PC-3 (cell line): ENCODE data around the gene GLTPD2. TPM values are rescaled to one million over a fixed set of nuclear protein-coding genes. Genes with fewer than 3 reads are reported as not detected.

Experiments used
- ATAC-seq: fragments of 200-7000 bp; cut with Tn5 transposase; 2 replicates; pipeline ENCODE4 v1.9.1; 2020; ENCODE audit warnings: mild to moderate bottlenecking, moderate library complexity
- BruUV-seq: library from RNA; stranded (reverse); fragments of 400-500 nt; replicated peaks from 2 replicates; lab custom pipeline; 2021; lab: Mats Ljungman, UMichigan
- CTCF ChIA-PET: fragments of 300-600 bp; sonication (Branson Sonifier 250); formaldehyde crosslinking; loops from one replicate; lab custom pipeline; 2022; ENCODE audit warnings: antibody characterized with exemption; lab: Charles Lee
- POLR2A ChIA-PET: fragments of 300-600 bp; sonication (Branson Sonifier 250); formaldehyde crosslinking; loops from one replicate; lab custom pipeline; 2022; ENCODE audit warnings: antibody characterized with exemption; ENCODE audit not compliant: unreplicated experiment; lab: Charles Lee
- DNase-seq: peaks from one replicate; pipeline ENCODE4 v3.0.0-alpha.2; 2015
- H2AFZ ChIP-seq: fragments of 300-600 bp; sonication (generic); 2 replicates; pipeline ENCODE4 v1.6.0; 2016; ENCODE audit warnings: antibody characterized with exemption, low read length
- H3F3A ChIP-seq: fragments of 300-600 bp; sonication (generic); one replicate; pipeline ENCODE4 v1.6.0; 2017; ENCODE audit warnings: antibody characterized with exemption, low read length, control low read depth, mild to moderate bottlenecking; ENCODE audit not compliant: unreplicated experiment
- H3K27ac ChIP-seq: fragments of 300-600 bp; sonication (generic); 2 replicates; pipeline ENCODE4 v1.5.1; 2016; ENCODE audit warnings: mild to moderate bottlenecking, low read length
- H3K27me3 ChIP-seq: fragments of 300-600 bp; sonication (generic); 2 replicates; pipeline ENCODE4 v1.6.1; 2016; ENCODE audit warnings: low read length, mixed read lengths
- H3K36me3 ChIP-seq: fragments of 300-600 bp; sonication (generic); 2 replicates; pipeline ENCODE4 v1.6.1; 2016; ENCODE audit warnings: low read depth, mixed run types, low read length, mixed read lengths
- H3K4me1 ChIP-seq: fragments of 300-600 bp; sonication (generic); 2 replicates; pipeline ENCODE4 v1.5.1; 2016; ENCODE audit warnings: low read length; ENCODE audit not compliant: insufficient read depth
- H3K4me2 ChIP-seq: fragments of 300-600 bp; sonication (generic); 2 replicates; pipeline ENCODE4 v1.6.0; 2016; ENCODE audit warnings: low read length
- H3K4me3 ChIP-seq: fragments of 300-600 bp; sonication (generic); 2 replicates; pipeline ENCODE4 v1.5.1; 2016; ENCODE audit warnings: mild to moderate bottlenecking, low read length, mixed read lengths
- H3K79me2 ChIP-seq: fragments of 300-600 bp; sonication (generic); 2 replicates; pipeline ENCODE4 v1.6.1; 2017; ENCODE audit warnings: low read length, mixed read lengths
- H3K9ac ChIP-seq: fragments of 300-600 bp; sonication (generic); 2 replicates; pipeline ENCODE4 v1.6.0; 2016; ENCODE audit warnings: mild to moderate bottlenecking, low read length
- H3K9me2 ChIP-seq: fragments of 300-600 bp; sonication (generic); replicated peaks from 2 replicates; pipeline ENCODE4 v1.6.1; 2016; ENCODE audit warnings: mixed run types, low read length, mixed read lengths
- H3K9me3 ChIP-seq: fragments of 300-600 bp; sonication (generic); 2 replicates; pipeline ENCODE4 v1.6.1; 2016; ENCODE audit warnings: low read length, mixed read lengths
- H4K20me1 ChIP-seq: fragments of 300-600 bp; sonication (generic); 2 replicates; pipeline ENCODE4 v1.6.1; 2016; ENCODE audit warnings: low read length, mixed read lengths
- CTCF ChIP-seq: fragments of 300-600 bp; sonication (generic); conservative IDR thresholded peaks from 2 replicates; pipeline ENCODE4 v1.5.1; 2017; ENCODE audit warnings: antibody characterized with exemption, low read depth, mild to moderate bottlenecking, low read length
- EZH2 ChIP-seq: fragments of 300-600 bp; sonication (generic); IDR thresholded peaks from one replicate; pipeline ENCODE4 v1.6.1; 2017; ENCODE audit warnings: antibody characterized with exemption, mild to moderate bottlenecking, low read length; ENCODE audit not compliant: unreplicated experiment
- EZH2phosphoT487 ChIP-seq: fragments of 300-600 bp; sonication (generic); IDR thresholded peaks from 2 replicates; pipeline ENCODE4 v1.6.1; 2018; ENCODE audit warnings: mild to moderate bottlenecking, antibody characterized with exemption, low read length, borderline replicate concordance
- intact Hi-C: fragments of 100-400 bp; cut with micrococcal nuclease; formaldehyde crosslinking; loops from 2 replicates; pipeline ENCODE4 v1.9.0; 2023
- total RNA-seq: library from RNA; depleted of rRNA; stranded (reverse); fragments of >200 nt; gene quantifications from 2 replicates; pipeline ENCODE4 v1.2.3, GENCODE V29; 2014

Gene GLTPD2
- total RNA-seq, 1 experiment from 2014 or later = not detected

- no peak overlapping the region for H2AFZ ChIP-seq
- ATAC-seq (no peak), DNase-seq (no peak)
- CTCF ChIA-PET = interaction anchor here (0.5 kb wide), 1 partner anchor 48 kb away, joined by 3 read pairs; no protein-coding TSS in a partner anchor
- H3K4me1 ChIP-seq = no peaks in the 10 kb centered on the region
- H3K79me2 ChIP-seq = no peaks in the 10 kb centered on the region
- no TSS peak for BruUV-seq
- H3K4me2 ChIP-seq = no peak overlapping the region
- no peaks in the 10 kb centered on the region for H3F3A ChIP-seq
- no peaks in the 10 kb centered on the region for H3K36me3 ChIP-seq
- no peak overlapping the region for H3K9ac ChIP-seq
- no peaks in the 10 kb centered on the region for H3K9me2 ChIP-seq
- POLR2A ChIA-PET = no interaction called here
- no peak overlapping the region for H3K27ac ChIP-seq
- H3K9me3 ChIP-seq = no peaks in the 10 kb centered on the region
- H3K4me3 ChIP-seq = no peak overlapping the region
- H4K20me1 ChIP-seq = no peaks in the 10 kb centered on the region
- intact Hi-C loops = no loop called here
- TF ChIP-seq CTCF (no peak), EZH2 (no peak), EZH2phosphoT487 (no peak)
- no peaks in the 10 kb centered on the region for H3K27me3 ChIP-seq
These were observed 40.1 kb upstream of the GLTPD2 start for GRCh38 chr17:4748686-4749085.

GRCh38 chr17:4750606-4751005, 38.2 kb upstream of the GLTPD2 start:
- intact Hi-C loops = no loop called here
- Histone ChIP-seq H3K9me2 (no peaks in the 10 kb centered on the region), H3K36me3 (no peaks in the 10 kb centered on the region), H3K9ac (no peak overlapping the region), H3K4me3 (no peak overlapping the region), H3K27ac (no peak overlapping the region), H4K20me1 (no peaks in the 10 kb centered on the region), H2AFZ (no peak overlapping the region), H3K4me2 (no peak overlapping the region), H3K4me1 (no peaks in the 10 kb centered on the region), H3K79me2 (no peaks in the 10 kb centered on the region), H3F3A (no peaks in the 10 kb centered on the region), H3K27me3 (no peaks in the 10 kb centered on the region), H3K9me3 (no peaks in the 10 kb centered on the region)
- no peak for TF ChIP-seq EZH2
- no peak for TF ChIP-seq CTCF
- TF ChIP-seq EZH2phosphoT487 = no peak
- ChIA-PET CTCF (no interaction called here), POLR2A (no interaction called here)
- ATAC-seq (no peak), DNase-seq (no peak)
- no TSS peak for BruUV-seq

GRCh38 chr17:4751932-4752331, 36.8 kb upstream of the GLTPD2 start:
- POLR2A ChIA-PET = no interaction called here
- Histone ChIP-seq H3K4me2 (no peak overlapping the region), H3K4me3 (no peak overlapping the region), H3F3A (no peaks in the 10 kb centered on the region), H3K9me2 (no peaks in the 10 kb centered on the region), H3K4me1 (no peaks in the 10 kb centered on the region), H3K27ac (no peak overlapping the region), H4K20me1 (no peaks in the 10 kb centered on the region), H3K36me3 (no peaks in the 10 kb centered on the region), H3K27me3 (no peaks in the 10 kb centered on the region), H3K9me3 (no peaks in the 10 kb centered on the region), H3K9ac (no peak overlapping the region), H2AFZ (no peak overlapping the region), H3K79me2 (no peaks in the 10 kb centered on the region)
- no TSS peak for BruUV-seq
- intact Hi-C loops = no loop called here
- no peak for ATAC-seq
- no peak for DNase-seq
- CTCF ChIA-PET = no interaction called here
- TF ChIP-seq CTCF (no peak), EZH2 (no peak), EZH2phosphoT487 (no peak)
